GM12891 (cell line): ENCODE data around the gene GCK.

Experiments used
- DNase-seq: peaks from one replicate; pipeline ENCODE4 v3.0.0; 2011; ENCODE audit warnings: low spot score; ENCODE audit not compliant: insufficient read length
- FAIRE-seq: peaks from 2 replicates; lab custom pipeline; 2011; peaks lifted over from hg19 to GRCh38; lab: Jason Lieb, UNC
- PAX5 ChIP-seq: IDR thresholded peaks from 2 replicates; pipeline ENCODE4 v1.6.1; 2011; ENCODE audit warnings: low read length, moderate library complexity, mild to moderate bottlenecking; ENCODE audit not compliant: insufficient read depth, severe bottlenecking
- POLR2A ChIP-seq: IDR thresholded peaks from 2 replicates; pipeline ENCODE4 v1.6.1; 2011; ENCODE audit warnings: low read depth, low read length, control low read depth
- POLR2AphosphoS5 ChIP-seq: IDR thresholded peaks from 2 replicates; pipeline ENCODE4 v1.6.1; 2011; ENCODE audit warnings: low read depth, low read length, control low read depth
- POU2F2 ChIP-seq: IDR thresholded peaks from 2 replicates; pipeline ENCODE4 v1.6.1; 2011; ENCODE audit warnings: low read depth, mild to moderate bottlenecking, control low read depth, low read length, moderate library complexity
- SPI1 ChIP-seq: IDR thresholded peaks from 2 replicates; pipeline ENCODE4 v1.6.1; 2011; ENCODE audit warnings: low read depth, low read length, control low read depth
- TAF1 ChIP-seq: IDR thresholded peaks from 2 replicates; pipeline ENCODE4 v1.6.1; 2011; ENCODE audit warnings: low read depth, low read length, control low read depth

Gene GCK

DNA sequence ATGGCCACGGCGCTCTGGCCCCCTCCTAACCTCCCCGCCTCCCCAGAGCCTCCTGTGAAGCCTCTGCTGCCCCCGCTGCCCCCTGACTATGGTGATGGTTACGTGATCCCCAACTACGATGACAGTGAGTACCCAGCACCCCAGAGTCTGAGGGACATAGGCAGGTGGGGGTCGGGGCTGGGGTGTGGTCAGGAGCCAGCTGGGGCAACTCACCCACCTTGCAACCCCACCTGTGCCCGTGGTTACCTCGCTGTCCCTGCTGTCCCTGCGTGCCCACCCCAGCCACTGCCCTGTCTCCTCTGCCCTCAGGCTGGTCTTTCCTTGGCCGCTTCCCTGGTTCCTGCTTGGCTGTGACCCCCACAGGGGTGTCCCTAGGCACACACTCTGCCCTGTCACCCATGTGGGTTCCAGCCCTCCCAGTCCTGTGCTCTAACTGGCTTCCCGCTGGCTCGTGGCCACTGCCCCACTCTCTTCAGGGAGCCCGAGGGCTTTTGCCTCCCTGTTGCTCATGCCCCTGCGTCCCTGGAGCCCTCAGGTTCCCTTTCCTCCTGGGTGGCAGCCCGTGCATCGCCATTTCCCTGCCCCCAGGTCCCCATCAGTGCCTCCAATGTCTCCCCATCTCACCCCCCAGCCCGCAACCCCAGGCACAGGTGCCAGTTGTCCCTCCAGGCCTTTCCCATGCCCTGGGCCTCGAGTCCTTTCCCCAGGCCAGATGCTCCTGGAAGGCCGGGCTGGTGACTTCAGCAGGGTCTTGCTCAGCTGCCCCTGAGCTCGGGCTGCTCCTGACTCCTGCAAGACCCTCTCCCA lies 81.1 kb downstream of the GCK start:
- TF ChIP-seq POLR2AphosphoS5: no peak
- TF ChIP-seq PAX5: no peak
- no peak for TF ChIP-seq TAF1
- TF ChIP-seq POU2F2: no peak
- TF ChIP-seq POLR2A: no peak
- TF ChIP-seq SPI1: no peak
- FAIRE-seq (no peak), DNase-seq (no peak)

DNA sequence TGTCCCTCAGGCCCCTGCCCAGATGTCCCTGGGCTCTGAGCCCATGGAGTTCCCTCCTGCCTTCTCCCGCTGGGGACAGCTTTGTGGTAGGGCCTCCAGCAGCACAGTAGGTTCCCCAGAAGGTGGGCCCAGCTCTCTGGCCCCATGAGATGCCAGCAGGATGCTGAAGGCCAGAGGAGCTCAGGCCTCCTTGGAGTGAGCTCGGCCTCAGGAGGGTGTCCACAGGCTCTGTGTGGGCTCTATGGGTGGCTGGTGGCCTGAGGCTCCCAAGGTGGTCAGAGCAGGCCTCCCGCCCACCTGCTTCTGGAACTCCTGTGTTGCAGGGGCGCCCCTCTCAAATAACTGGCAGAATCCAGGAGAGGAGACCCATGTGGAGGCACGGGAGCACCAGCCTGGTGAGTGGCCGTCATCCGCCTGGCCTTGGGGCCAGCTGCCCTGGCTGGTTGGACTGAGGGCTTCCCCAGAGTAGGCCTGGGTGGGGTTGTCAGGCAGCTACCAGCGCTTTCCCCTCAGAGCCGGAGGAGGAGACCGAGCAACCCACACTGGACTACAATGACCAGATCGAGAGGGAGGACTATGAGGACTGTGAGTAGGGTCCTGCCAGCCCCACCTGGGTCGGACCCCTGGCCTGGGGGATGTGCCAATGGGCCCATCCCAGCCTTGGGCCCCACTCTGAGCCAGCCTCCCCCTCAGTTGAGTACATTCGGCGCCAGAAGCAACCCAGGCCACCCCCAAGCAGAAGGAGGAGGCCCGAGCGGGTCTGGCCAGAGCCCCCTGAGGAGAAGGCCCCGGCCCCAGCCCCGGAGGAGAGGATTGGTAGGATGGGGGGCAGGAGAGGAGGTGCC lies 81.9 kb downstream of the GCK start:
- DNase-seq: no peak
- TF ChIP-seq POLR2AphosphoS5: no peak
- TF ChIP-seq SPI1: no peak
- no peak for TF ChIP-seq TAF1
- TF ChIP-seq PAX5: no peak
- no peak for FAIRE-seq

DNA sequence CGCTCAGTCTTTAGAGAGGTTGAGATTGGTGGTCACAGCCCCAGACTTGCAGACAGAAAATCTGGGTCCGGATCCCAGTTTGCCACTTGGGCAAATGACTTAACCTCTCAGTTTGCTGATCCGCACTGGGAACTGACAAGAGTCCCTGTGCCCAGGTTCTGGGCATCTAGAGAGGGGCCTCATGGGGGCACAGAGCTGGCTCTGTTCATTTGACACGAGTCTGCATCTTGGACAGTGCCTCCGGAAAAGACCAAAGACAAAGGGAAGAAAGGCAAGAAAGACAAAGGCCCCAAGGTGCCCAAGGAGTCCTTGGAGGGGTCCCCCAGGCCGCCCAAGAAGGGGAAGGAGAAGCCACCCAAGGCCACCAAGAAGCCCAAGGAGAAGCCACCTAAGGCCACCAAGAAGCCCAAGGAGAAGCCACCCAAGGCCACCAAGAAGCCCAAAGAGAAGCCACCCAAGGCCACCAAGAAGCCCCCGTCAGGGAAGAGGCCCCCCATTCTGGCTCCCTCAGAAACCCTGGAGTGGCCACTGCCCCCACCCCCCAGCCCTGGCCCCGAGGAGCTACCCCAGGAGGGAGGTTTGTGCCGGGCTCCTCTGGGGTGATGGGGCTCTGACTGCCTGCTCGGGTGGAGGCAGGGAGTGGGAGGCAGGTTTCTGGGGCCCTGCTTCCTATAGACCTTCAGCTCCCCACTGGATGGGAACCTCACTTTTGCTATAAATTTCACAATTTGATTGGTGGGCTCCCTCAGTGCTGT lies 82.8 kb downstream of the GCK start:
- no peak for DNase-seq
- TF ChIP-seq PAX5 (no peak), POLR2A (no peak), POLR2AphosphoS5 (no peak), TAF1 (no peak), POU2F2 (no peak), SPI1 (no peak)
- no peak for FAIRE-seq

DNA sequence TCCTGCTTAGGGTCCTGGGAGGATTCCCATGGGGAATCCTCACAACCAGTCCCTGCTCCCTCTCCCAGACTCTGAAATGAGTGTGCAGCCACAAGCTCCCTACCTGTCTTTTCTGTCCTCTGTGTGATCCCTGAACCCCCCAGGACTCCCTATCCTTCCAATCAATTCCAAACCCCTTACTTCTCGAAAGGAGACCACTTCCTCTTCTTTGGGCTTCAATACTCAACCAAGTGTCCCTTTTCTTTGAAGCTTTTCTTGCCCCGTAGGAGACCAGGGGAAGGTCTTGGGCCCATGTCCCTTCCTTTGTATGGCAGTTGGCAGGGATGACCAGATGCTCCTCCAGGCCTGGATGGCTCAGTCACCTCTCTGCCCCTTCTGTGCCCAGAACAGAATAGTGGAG lies 83.4 kb downstream of the GCK start:
- DNase-seq (no peak), FAIRE-seq (no peak)
- TF ChIP-seq SPI1 (peak; percentile 70), POLR2AphosphoS5 (no peak)

DNA sequence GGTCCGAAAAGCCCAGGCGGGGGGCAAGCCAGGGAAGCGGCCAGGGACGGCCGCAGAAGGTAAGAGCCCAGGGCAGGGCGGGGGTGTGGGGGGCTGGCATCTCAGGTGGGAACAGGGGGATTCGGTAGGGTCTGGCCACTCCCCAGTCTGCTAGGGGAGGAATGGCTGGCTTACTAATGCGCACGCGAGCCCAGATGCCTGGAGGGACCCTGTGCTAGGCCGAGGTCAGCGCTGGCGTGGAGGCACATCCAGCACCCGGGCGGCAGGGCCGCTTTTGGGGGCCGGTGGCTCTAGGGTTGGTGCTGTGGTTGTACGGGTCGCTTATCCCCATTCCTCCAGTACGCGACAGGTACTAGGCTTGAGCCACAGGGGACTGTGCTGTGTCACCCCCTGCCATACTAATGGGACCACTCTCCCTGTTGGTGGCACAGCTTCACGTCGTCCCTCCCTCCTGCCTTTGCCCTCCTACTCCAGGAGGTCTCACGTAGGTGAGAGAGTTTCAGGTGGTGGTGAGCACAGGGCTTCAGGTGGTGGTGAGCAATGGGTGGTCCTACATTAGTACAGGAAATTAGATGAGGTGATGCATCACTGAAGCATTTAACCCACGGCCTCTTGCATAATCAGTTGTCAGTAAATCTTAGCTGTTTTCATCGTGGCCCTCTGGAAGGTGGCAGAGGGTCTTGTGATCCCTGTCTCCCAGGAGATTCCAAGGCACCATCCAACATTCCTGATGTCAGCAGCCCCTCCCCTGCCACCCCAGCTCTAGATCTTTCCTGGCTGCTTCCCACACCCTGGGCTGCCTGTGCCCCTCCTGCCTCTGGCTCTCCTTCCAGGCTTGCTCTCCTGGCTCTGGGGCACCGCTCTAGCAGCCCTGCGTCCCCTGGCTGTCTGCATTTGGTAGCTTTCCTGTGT lies 84.1 kb downstream of the GCK start:
- DNase-seq (no peak), FAIRE-seq (peak; percentile 74)
- no peak for TF ChIP-seq PAX5
- no peak for TF ChIP-seq POLR2AphosphoS5
- TF ChIP-seq POU2F2: no peak
- TF ChIP-seq SPI1: no peak
- TF ChIP-seq POLR2A: no peak
- no peak for TF ChIP-seq TAF1

DNA sequence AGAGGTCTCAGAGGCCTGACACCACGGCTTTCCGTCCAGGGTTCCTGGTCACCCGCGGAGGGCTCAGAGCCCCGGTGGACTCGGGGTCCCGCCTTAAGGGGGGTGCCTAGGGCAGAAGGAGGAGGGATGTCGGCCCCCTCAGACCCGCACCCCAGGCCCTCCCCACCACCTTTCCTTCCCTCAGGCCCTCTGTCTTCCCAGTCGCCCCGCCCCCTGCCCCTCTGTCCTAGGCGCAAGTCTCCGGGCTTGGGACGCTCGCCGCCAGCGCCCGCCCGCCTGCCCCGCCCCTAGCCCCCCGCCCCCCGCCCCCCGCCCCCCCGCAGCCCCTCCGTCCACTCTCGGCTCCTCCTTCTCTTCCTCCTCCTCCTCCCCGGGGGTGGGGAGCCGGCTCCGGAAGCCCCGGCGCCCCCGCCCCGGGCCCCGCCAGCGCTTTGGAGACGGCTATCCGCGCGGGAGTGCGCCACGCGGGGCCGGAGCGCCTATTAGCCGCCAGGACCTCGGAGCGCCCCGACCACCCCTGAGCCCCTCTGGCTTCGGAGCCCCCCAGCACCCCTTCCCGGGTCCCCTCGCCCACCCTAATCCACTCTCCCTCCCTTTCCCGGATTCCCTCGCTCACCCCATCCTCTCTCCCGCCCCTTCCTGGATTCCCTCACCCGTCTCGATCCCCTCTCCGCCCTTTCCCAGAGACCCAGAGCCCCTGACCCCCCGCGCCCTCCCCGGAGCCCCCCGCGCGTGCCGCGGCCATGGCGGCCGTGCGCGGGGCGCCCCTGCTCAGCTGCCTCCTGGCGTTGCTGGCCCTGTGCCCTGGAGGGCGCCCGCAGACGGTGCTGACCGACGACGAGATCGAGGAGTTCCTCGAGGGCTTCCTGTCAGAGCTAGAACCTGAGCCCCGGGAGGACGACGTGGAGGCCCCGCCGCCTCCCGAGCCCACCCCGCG lies 85.0 kb downstream of the GCK start, which contains the start of gene AEBP1:
TSS of gene AEBP1 (plus strand) at position 423 of the 937 bp plus-strand sequence. CDS start at position 744, 321 bp downstream.
- FAIRE-seq: no peak
- TF ChIP-seq POU2F2: no peak
- TF ChIP-seq SPI1: no peak
- no peak for TF ChIP-seq POLR2A
- no peak for TF ChIP-seq TAF1
- no peak for TF ChIP-seq PAX5
- TF ChIP-seq POLR2AphosphoS5: no peak
- no peak for DNase-seq

DNA sequence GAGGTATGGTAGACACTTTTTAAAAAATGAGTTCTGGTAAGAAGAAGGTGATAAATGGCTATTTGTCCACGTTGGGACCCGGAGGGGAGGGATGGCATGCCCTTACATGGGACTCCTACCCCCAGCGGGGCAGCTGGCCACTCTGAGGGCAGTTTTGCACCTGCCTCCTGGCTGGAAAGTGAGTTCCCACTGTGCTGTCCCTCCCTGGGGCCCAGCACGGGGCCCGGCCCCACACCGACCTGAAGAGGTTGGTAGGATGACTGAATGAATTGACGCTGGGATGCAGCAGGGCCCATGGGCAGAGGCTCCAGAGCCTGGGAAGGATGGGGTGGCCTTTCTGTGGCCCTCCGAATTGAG lies 85.7 kb downstream of the GCK start:
- FAIRE-seq (no peak), DNase-seq (no peak)
- no peak for TF ChIP-seq POLR2AphosphoS5

DNA sequence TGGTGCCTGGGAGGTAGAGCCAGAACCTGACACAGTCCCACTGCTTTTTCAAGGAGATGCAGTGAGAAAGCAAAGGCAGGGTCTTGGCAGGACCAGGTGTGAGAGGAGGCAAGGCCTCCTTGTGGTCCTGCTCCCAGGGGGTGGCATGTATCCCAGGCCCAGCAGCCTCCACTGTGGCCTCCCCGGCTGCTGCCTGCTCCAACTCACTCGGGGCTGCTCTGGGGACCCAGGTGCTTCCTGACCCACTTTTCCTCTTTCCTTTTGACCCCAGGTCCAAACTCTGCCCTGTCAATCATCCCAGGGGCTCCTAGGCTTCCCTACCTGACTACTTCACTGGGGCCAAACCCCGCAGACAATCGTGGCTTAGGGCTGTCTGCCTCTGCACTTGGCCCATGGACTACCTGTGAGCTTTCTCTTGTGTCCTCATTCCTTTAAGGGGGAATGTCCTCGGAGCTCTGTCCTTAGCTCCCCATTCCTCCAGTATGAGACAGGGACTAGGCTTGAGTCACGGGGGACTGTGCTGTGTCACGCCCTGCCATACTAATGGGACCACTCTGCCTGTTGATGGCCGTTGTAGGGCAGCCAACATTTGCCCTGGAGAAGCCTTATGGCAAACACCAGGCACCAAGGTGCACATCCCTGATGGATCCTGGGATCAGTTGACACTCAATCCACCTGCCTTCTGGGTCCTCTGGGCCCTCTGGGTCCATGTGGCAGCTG lies 86.2 kb downstream of the GCK start:
- TF ChIP-seq SPI1: no peak
- TF ChIP-seq POLR2A: no peak
- TF ChIP-seq POU2F2: no peak
- FAIRE-seq (peak; percentile 63), DNase-seq (no peak)
